Fibroblast of lung (primary cell): ENCODE results near the gene TMPRSS2. TPM values are rescaled to one million over a fixed set of nuclear protein-coding genes. Genes with fewer than 3 reads are reported as not detected.

Experiments
- DNase-seq, 2 donors: peaks; one replicate each; pipeline versions ENCODE4 v3.0.0 to v3.0.0-alpha.2; 2010; ENCODE audit warnings: low read depth in 2 of 2
- H2AFZ ChIP-seq: 2 replicates; pipeline ENCODE4 v1.5.1; 2012; ENCODE audit warnings: low read length, control low read depth, inconsistent platforms
- H3K27ac ChIP-seq: 2 replicates; pipeline ENCODE4 v1.5.1; 2011; ENCODE audit warnings: low read length, control low read depth; ENCODE audit not compliant: insufficient read depth
- H3K27me3 ChIP-seq: 2 replicates; pipeline ENCODE4 v1.5.1; 2011; ENCODE audit warnings: mild to moderate bottlenecking, low read length; ENCODE audit not compliant: control insufficient read depth, insufficient read depth
- H3K36me3 ChIP-seq: 2 replicates; pipeline ENCODE4 v1.5.1; 2011; ENCODE audit warnings: low read length; ENCODE audit not compliant: control insufficient read depth, insufficient read depth
- H3K4me1 ChIP-seq: 2 replicates; pipeline ENCODE4 v1.5.1; 2011; ENCODE audit warnings: low read length; ENCODE audit not compliant: control insufficient read depth, insufficient read depth; ENCODE audit errors: extremely low read depth
- H3K4me2 ChIP-seq: 2 replicates; pipeline ENCODE4 v1.5.1; 2011; ENCODE audit warnings: low read length, control low read depth; ENCODE audit not compliant: insufficient read depth; ENCODE audit errors: extremely low read depth
- H3K4me3 ChIP-seq, 4 experiments: fragments of 200-600 bp in 1 of 4; sonication (generic) in 1 of 4; replicated peaks in 1 of 4; 2 replicates each; pipeline ENCODE4 v1.5.1; 2011 to 2016; ENCODE audit warnings: low read length in 4 of 4, low read depth in 3 of 4, mild to moderate bottlenecking in 3 of 4, control low read depth in 2 of 4, inconsistent platforms in 1 of 4, mixed read lengths in 1 of 4; ENCODE audit not compliant: insufficient read depth in 1 of 4; ENCODE audit errors: control extremely low read depth in 1 of 4
- H3K79me2 ChIP-seq: 2 replicates; pipeline ENCODE4 v1.5.1; 2012; ENCODE audit warnings: mild to moderate bottlenecking, low read length, inconsistent platforms; ENCODE audit not compliant: control insufficient read depth, insufficient read depth
- H3K9ac ChIP-seq: 2 replicates; pipeline ENCODE4 v1.5.1; 2011; ENCODE audit warnings: mild to moderate bottlenecking, low read length, control low read depth; ENCODE audit not compliant: insufficient read depth
- H3K9me3 ChIP-seq: 2 replicates; pipeline ENCODE4 v1.5.1; 2012; ENCODE audit warnings: low read depth, low read length; ENCODE audit not compliant: control insufficient read depth, insufficient read depth
- H4K20me1 ChIP-seq: 2 replicates; pipeline ENCODE4 v1.5.1; 2011; ENCODE audit warnings: low read length; ENCODE audit not compliant: control insufficient read depth, insufficient read depth; ENCODE audit errors: extremely low read depth
- CTCF ChIP-seq, 2 donors: IDR thresholded peaks in 1 of 2; conservative IDR thresholded peaks in 1 of 2; 1 replicate in 1 of 2; 2 replicates in 1 of 2; pipeline ENCODE4 v1.5.1; 2011 to 2012; ENCODE audit warnings: low read length in 2 of 2, control low read depth in 1 of 2, inconsistent platforms in 1 of 2, low read depth in 1 of 2, mild to moderate bottlenecking in 1 of 2
- EZH2 ChIP-seq: IDR thresholded peaks from 2 replicates; pipeline ENCODE4 v1.5.1; 2012; ENCODE audit warnings: low read length, control low read depth, mild to moderate bottlenecking; ENCODE audit errors: missing control alignments
- polyA plus RNA-seq, 2 donors: library from polyadenylated mRNA; depleted of rRNA in 1 of 2; stranded (reverse) in 1 of 2; unstranded in 1 of 2; fragments of >200 nt; gene quantifications; 2 replicates each; pipeline ENCODE4 v1.2.1, GENCODE V29; 2011 to 2012; ENCODE audit warnings: missing spikeins in 1 of 2
- total RNA-seq: library from RNA; depleted of rRNA; stranded (reverse); fragments of >200 nt; gene quantifications from 2 replicates; pipeline ENCODE4 v1.2.1, GENCODE V29; 2014

TMPRSS2 gene
- total and polyA plus RNA-seq, 2 donors (not counting 1 experiment from before 2014, with no cell fraction given), result 0.17 TPM; not detected in 1

DNA sequence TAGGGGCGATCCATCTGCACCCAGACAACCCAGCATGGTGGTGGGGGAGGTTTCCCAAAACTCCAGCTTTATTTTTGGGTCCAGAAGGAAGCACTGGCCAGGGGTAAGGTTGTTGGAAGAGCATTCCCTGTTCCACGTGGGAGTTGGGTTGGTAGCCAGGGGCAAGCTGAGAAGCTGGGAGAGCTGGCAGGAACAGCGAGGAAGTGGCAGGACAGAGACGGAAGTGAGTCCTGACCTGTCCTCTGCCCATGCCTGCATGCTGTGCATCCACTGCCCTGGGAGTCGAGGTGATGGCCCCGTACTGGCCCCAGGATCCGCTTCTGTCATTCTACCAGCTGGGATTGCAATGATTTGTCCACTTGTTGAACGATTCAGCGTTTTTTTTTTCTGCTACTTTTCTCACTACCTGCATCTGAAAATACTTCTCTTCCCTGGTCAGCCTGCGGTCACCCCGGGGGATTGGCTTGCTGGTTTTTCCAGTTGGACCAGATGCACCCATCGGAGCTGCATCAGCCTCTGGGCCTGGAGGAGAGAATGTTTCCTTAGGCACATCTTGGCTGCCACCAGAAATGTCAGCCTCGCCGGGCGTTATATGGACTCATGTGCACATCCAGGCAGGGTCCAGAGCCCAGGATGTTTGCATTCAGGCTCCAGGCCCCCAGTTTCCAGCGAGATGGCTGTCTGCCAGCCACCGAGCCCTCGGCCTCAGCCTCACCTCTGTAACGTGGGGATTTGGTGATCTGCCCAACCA is 28.3 kb upstream of the TMPRSS2 start:
- H3K9ac ChIP-seq, result no peak overlapping the region
- no peak for TF ChIP-seq CTCF (conservative IDR thresholded peaks at IDR 0.05 in 1 of 2, IDR thresholded peaks at IDR 0.05 in 1 of 2; ENCODE audit: low read depth in 1 of 2, low read length in 2 of 2)
- TF ChIP-seq EZH2, result no peak
- no peaks in the 10 kb centered on the region for H3K4me1 ChIP-seq
- no peak overlapping the region for H3K27ac ChIP-seq
- peaks cover 3% of the 10 kb centered on the region for H3K27me3 ChIP-seq
- H2AFZ ChIP-seq, result no peak overlapping the region
- H4K20me1 ChIP-seq, result no peaks in the 10 kb centered on the region
- H3K9me3 ChIP-seq, result no peaks in the 10 kb centered on the region
- no peak overlapping the region for H3K4me2 ChIP-seq
- no peaks in the 10 kb centered on the region for H3K36me3 ChIP-seq
- H3K79me2 ChIP-seq, result no peaks in the 10 kb centered on the region
- no peak overlapping the region for H3K4me3 ChIP-seq
- no peak for DNase-seq

GRCh38 chr21:41530366-41530765 is 22.4 kb upstream of the TMPRSS2 start:
- DNase-seq, result no peak
- Histone ChIP-seq H3K9ac (no peak overlapping the region), H3K9me3 (no peaks in the 10 kb centered on the region), H3K27me3 (no peaks in the 10 kb centered on the region), H3K4me1 (no peaks in the 10 kb centered on the region), H3K79me2 (no peaks in the 10 kb centered on the region), H4K20me1 (no peaks in the 10 kb centered on the region), H3K27ac (no peak overlapping the region), H3K36me3 (no peaks in the 10 kb centered on the region), H3K4me3 (no peak overlapping the region), H3K4me2 (no peak overlapping the region), H2AFZ (no peak overlapping the region)
- TF ChIP-seq EZH2 (no peak), CTCF (conservative IDR thresholded peaks at IDR 0.05 in 1 of 2, IDR thresholded peaks at IDR 0.05 in 1 of 2; ENCODE audit: low read depth in 1 of 2, low read length in 2 of 2) (no peak)

DNA sequence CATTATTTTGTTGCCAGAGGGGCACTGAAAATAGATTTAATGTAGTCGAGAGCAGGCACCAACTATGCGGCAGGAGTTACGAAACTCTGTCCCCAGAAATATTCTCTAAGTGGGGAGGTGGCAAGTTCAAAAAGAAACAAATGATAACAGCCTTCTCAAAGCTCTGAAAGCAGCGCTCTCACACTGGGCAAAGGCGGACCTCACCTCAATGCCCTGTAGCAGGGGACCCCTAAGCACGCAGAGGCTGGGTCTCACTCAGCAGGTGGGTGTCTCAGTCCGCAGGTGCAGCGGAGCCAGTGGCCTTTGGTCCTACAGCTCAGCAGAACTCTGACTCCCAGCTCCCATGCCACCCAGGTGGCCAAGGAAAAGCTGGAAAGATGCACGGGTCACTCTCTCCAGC is 21.8 kb upstream of the TMPRSS2 start:
- no peaks in the 10 kb centered on the region for H4K20me1 ChIP-seq
- H3K4me3 ChIP-seq, result no peak overlapping the region
- H3K27me3 ChIP-seq, result no peaks in the 10 kb centered on the region
- TF ChIP-seq CTCF (conservative IDR thresholded peaks at IDR 0.05 in 1 of 2, IDR thresholded peaks at IDR 0.05 in 1 of 2; ENCODE audit: low read depth in 1 of 2, low read length in 2 of 2) (no peak), EZH2 (no peak)
- H3K27ac ChIP-seq, result no peak overlapping the region
- no peak overlapping the region for H3K4me2 ChIP-seq
- no peaks in the 10 kb centered on the region for H3K9me3 ChIP-seq
- no peaks in the 10 kb centered on the region for H3K36me3 ChIP-seq
- no peak for DNase-seq
- H3K79me2 ChIP-seq, result no peaks in the 10 kb centered on the region
- H3K9ac ChIP-seq, result no peak overlapping the region
- no peak overlapping the region for H2AFZ ChIP-seq
- no peaks in the 10 kb centered on the region for H3K4me1 ChIP-seq
